ENCODE results near the gene ICE1.

DNA sequence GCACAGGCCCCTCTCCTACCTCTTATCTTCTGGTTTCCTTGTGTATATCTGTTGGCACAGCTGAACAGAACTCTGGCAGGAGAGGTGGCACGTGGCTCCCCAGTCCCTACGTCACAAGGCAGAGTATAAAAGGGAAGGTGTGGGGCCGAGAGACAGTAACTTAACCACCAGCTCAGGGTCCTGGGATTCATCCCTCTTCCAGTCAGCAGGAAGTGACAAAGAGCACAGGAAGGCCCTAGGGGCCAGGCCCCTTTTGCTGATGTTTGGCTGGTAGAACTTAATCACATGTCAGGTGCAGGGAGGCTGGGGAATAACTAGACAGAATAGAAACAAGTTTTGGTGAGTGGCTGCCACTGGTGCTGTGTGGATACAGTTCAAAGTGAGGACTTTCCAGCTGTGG is 4.5 kb upstream of the ICE1 start:
- TF ChIP-seq RFX5 (IDR thresholded peaks at IDR 0.05; ENCODE audit: low read depth, low read length) (no peak), RAD21 (IDR thresholded peaks at IDR 0.05; ENCODE audit: low read length) (no peak), SMC3 (IDR thresholded peaks at IDR 0.05; ENCODE audit: low read depth, low read length) (no peak), MAZ (IDR thresholded peaks at IDR 0.05; ENCODE audit: borderline replicate concordance, low read depth, low read length) (no peak), CHD1 (IDR thresholded peaks at IDR 0.05; ENCODE audit: low read depth, low read length) (no peak), POLR2A (IDR thresholded peaks at IDR 0.05; ENCODE audit: low read depth, low read length) (no peak), FOS (IDR thresholded peaks at IDR 0.05; ENCODE audit: low read depth, low read length) (no peak)
- TF ChIP-seq, protein P1, sequence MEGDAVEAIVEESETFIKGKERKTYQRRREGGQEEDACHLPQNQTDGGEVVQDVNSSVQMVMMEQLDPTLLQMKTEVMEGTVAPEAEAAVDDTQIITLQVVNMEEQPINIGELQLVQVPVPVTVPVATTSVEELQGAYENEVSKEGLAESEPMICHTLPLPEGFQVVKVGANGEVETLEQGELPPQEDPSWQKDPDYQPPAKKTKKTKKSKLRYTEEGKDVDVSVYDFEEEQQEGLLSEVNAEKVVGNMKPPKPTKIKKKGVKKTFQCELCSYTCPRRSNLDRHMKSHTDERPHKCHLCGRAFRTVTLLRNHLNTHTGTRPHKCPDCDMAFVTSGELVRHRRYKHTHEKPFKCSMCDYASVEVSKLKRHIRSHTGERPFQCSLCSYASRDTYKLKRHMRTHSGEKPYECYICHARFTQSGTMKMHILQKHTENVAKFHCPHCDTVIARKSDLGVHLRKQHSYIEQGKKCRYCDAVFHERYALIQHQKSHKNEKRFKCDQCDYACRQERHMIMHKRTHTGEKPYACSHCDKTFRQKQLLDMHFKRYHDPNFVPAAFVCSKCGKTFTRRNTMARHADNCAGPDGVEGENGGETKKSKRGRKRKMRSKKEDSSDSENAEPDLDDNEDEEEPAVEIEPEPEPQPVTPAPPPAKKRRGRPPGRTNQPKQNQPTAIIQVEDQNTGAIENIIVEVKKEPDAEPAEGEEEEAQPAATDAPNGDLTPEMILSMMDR (conservative IDR thresholded peaks at IDR 0.05; ENCODE audit: low read depth, low read length), result no peak
